PC-3 (cell line): ENCODE results near the gene DIPK2B.

Source experiments
- CTCF ChIP-seq: fragments of 300-600 bp; sonication (generic); conservative IDR thresholded peaks from 2 replicates; pipeline ENCODE4 v1.5.1; 2017; ENCODE audit warnings: antibody characterized with exemption, low read depth, mild to moderate bottlenecking, low read length
- EZH2 ChIP-seq: fragments of 300-600 bp; sonication (generic); IDR thresholded peaks from one replicate; pipeline ENCODE4 v1.6.1; 2017; ENCODE audit warnings: antibody characterized with exemption, mild to moderate bottlenecking, low read length; ENCODE audit not compliant: unreplicated experiment

GRCh38 chrX:45187731-45188130 is 12.9 kb downstream of the DIPK2B start:
- TF ChIP-seq CTCF, result no peak
- no peak for TF ChIP-seq EZH2
